GM10266 (cell line): Measurements from ENCODE around the gene CCDC6.
A peak's percentile ranks its signal among the peaks of the same experiment; 100 is the strongest.

Source experiments
- DNase-seq: peaks from one replicate; pipeline ENCODE4 v3.0.0; 2012; ENCODE audit errors: extremely low spot score
- CTCF ChIP-seq: IDR thresholded peaks from 2 replicates; pipeline ENCODE4 v1.5.1; 2012; ENCODE audit warnings: mild to moderate bottlenecking, low read depth; ENCODE audit not compliant: control insufficient read depth, insufficient read depth; ENCODE audit errors: missing control alignments

Gene CCDC6

GRCh38 chr10:59917922-59918321 lies 11.6 kb upstream of the CCDC6 start:
- DNase-seq = no peak
- TF ChIP-seq CTCF = no peak

DNA sequence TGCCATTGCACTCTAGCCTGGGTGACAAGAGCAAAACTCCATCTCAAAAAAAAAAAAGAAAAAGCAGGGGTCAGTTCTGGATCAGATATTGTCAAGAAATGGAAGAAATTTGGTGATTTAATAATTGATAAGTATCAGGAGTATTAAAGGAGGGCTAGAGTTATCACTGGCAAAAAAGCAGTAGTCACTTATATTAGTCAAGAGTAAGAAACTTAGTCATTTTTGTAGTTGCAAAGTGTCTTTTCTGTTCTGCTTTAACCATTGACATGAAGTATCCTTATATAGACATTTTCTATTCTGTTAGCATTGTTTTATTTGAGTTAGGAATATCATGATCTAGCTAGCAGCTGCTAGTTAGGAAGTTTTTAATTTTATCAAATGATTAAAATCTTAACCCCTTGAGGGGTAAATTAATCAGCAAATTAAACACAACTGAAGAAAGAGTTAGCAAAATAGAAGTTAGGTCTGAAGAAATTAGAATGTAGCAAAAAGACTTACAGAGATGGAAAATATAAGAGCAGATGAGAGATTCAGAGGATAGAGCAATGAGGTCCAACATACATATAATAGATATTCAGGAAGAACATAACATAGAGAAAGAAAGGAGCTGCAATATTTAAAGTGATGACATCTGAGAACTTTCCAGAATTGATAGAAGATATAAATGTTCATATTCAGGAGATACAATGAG lies 7.3 kb upstream of the CCDC6 start:
- DNase-seq = no peak
- TF ChIP-seq CTCF = no peak

DNA sequence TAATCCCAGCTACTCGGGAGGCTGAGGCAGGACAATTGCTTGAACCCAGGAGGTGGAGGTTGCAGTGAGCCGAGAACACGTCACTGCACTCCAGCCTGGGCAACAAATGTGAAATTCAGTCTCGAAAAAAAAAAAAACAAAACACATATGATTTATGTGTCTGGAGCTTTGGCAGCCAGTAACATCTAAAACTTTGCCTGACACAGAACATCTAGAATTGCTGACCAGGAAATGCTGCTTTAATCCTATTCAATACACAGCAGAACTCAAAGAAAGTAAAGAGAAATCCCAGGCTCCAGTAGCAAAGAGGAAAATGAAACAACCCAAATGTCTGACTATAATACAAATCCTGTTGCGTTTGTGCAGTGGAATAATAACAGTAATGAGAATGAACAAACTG lies 4.5 kb upstream of the CCDC6 start:
- TF ChIP-seq CTCF = no peak
- no peak for DNase-seq

DNA sequence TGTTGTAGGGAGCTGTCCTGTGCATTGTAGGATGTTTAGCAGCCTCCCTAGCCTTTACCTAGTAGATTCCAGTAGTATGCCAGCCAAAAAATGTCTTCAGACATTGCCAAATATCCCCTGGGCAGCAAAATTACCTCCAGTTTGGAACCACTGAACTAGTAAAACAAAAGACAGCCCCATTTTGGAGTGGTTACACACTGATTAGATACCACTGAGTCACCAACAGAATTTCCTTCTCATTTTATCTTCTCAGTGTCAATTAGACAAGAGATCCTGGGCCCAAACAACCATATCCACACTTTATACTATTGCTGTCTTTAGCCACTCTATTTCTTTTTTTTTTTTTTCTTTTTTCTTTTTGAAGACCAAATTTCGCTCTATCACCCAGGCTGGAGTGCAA lies 3.5 kb upstream of the CCDC6 start:
- DNase-seq = no peak

GRCh38 chr10:59908808-59909143 lies 2.4 kb upstream of the CCDC6 start:
- no peak for TF ChIP-seq CTCF
- DNase-seq = no peak

More for the DNA sequence above, 3.5 kb upstream of the CCDC6 start:
- no peak for TF ChIP-seq CTCF

DNA sequence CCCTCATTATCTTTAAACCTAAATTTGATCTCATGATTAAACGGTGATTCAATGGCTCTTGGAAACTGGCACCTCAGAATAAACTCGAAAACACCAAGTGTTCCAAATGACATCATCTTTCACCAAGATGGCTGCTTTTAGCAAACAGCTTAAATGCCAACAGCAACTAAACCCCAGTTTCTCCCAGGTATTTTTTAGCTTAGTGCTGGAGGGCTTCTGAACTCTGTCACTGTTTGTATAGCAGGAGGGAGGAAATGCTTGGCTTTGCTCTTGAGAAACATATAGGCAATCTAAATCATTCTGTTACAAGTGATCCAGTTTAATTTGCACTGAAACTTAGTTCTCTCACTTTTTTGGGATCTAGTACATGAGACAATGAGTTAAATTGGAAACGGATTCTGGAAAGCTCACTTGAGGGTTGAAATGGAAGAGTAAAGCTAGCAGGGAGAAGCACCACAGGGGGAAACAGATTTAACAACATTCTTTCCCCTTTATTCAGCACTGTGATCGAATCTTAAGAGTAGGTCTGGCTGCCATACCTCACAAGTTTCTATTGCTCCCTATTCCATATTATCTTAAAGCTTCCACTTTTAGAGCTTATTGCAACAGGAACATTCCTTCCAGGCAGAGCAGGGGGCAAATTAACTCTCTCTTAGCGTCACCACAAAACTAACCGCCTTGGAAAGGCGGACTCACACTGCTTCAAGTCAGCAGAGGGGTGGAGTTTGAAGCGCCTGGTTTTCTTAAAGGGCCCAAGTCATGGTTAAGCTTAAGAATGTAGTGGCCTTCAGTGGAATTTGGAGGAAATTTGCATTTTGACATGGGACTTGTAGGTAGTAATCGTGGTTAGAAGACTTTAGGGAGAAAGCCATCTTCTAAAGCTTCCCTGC lies 1.8 kb upstream of the CCDC6 start:
- peak; percentile 47 for DNase-seq

More for the DNA sequence above, 1.8 kb upstream of the CCDC6 start:
- no peak for TF ChIP-seq CTCF
